Measurements from ENCODE around the gene GLRX3. TPM values are rescaled to one million over a fixed set of nuclear protein-coding genes. Genes with fewer than 3 reads are reported as not detected.

GLRX3 gene
- polyA plus RNA-seq, 1 of the 3 experiments (the other 2 are of a cell fraction), result 93.8 TPM

GRCh38 chr10:130215151-130215930, 79.2 kb downstream of the GLRX3 start:
- Histone ChIP-seq H3K27me3 (ENCODE audit: insufficient read depth) (no peaks in the 10 kb centered on the region), H3K9me2 (no peaks in the 10 kb centered on the region), H3K9me3 (no peaks in the 10 kb centered on the region), H3K4me2 (no peak overlapping the region), H3K4me3 (ENCODE audit: low read depth in 2 of 2, low read length in 1 of 2) (no peak overlapping the region), H3K27ac (ENCODE audit: low read depth in 2 of 2, low read length in 1 of 2) (no peak overlapping the region), H3K9ac (no peak overlapping the region), H2AFZ (ENCODE audit: low read depth) (no peak overlapping the region), H3K4me1 (ENCODE audit: control insufficient read depth in 1 of 2, insufficient read depth in 2 of 2, low read depth in 1 of 2, low read length in 1 of 2) (peaks cover 0 to 11% of the 10 kb centered on the region in 2 experiments; a peak in 1 of 4 replicates), H3F3A (replicated peaks; ENCODE audit: insufficient read depth) (no peaks in the 10 kb centered on the region), H3K36me3 (replicated peaks in 1 of 2; ENCODE audit: control insufficient read depth in 1 of 2, insufficient read depth in 2 of 2, low read length in 1 of 2) (no peaks in the 10 kb centered on the region), H4K20me1 (ENCODE audit: insufficient read depth) (no peaks in the 10 kb centered on the region), H3K79me2 (ENCODE audit: insufficient read depth) (no peaks in the 10 kb centered on the region)
- DNase-seq, result no peak
- WGBS (ENCODE audit: low lambda C conversion rate), result 65% methylated on average over 6 of the region's 13 CpGs
- POLR2A ChIA-PET, result no interaction called here
- no peak for TF ChIP-seq REST (IDR thresholded peaks at IDR 0.05; ENCODE audit: low read depth, low read length)
- CTCF ChIA-PET, result interaction anchor here (0.8 to 1.1 kb wide), 2 partner anchors 20 to 26 kb away, joined by 3 read pairs; no protein-coding TSS in a partner anchor

- ChIA-PET POLR2A (no interaction called here), CTCF (interaction anchor here (0.8 to 1.1 kb wide), 2 partner anchors 19 to 27 kb away, joined by 3 read pairs; no protein-coding TSS in a partner anchor)
- no peaks in the 10 kb centered on the region for H3K9me3 ChIP-seq
Observed at GRCh38 chr10:130215931-130216231, 79.7 kb downstream of the GLRX3 start.

More at GRCh38 chr10:130215931-130216231, 79.7 kb downstream of the GLRX3 start:
- Histone ChIP-seq H3F3A (replicated peaks; ENCODE audit: insufficient read depth) (no peaks in the 10 kb centered on the region), H3K79me2 (ENCODE audit: insufficient read depth) (no peaks in the 10 kb centered on the region), H3K4me1 (ENCODE audit: control insufficient read depth in 1 of 2, insufficient read depth in 2 of 2, low read depth in 1 of 2, low read length in 1 of 2) (peaks cover 0 to 11% of the 10 kb centered on the region in 2 experiments; a peak in 1 of 4 replicates), H4K20me1 (ENCODE audit: insufficient read depth) (no peaks in the 10 kb centered on the region), H2AFZ (ENCODE audit: low read depth) (no peak overlapping the region), H3K4me3 (ENCODE audit: low read depth in 2 of 2, low read length in 1 of 2) (no peak overlapping the region), H3K4me2 (no peak overlapping the region), H3K9me2 (no peaks in the 10 kb centered on the region), H3K27me3 (ENCODE audit: insufficient read depth) (no peaks in the 10 kb centered on the region), H3K27ac (ENCODE audit: low read depth in 2 of 2, low read length in 1 of 2) (no peak overlapping the region), H3K9ac (no peak overlapping the region), H3K36me3 (replicated peaks in 1 of 2; ENCODE audit: control insufficient read depth in 1 of 2, insufficient read depth in 2 of 2, low read length in 1 of 2) (no peaks in the 10 kb centered on the region)
- WGBS (ENCODE audit: low lambda C conversion rate), result 61% methylated on average over 8 of the region's 8 CpGs
- no peak for TF ChIP-seq USF1 (IDR thresholded peaks at IDR 0.05; ENCODE audit: borderline replicate concordance, low read depth)
- no peak for TF ChIP-seq YY1 (IDR thresholded peaks at IDR 0.05; ENCODE audit: low read depth)
- TF ChIP-seq MAX (IDR thresholded peaks at IDR 0.05; ENCODE audit: low read depth), result no peak
- TF ChIP-seq FOXM1 (IDR thresholded peaks at IDR 0.05; ENCODE audit: low read depth), result no peak
- no peak for TF ChIP-seq NFIC (IDR thresholded peaks at IDR 0.05; ENCODE audit: borderline replicate concordance)
- no peak for TF ChIP-seq PBX3 (IDR thresholded peaks at IDR 0.05)
- no peak for TF ChIP-seq SIN3A (IDR thresholded peaks at IDR 0.05; ENCODE audit: borderline replicate concordance, low read depth, low read length)
- no peak for TF ChIP-seq FOXJ3 (CRISPR knock-in tag; IDR thresholded peaks at IDR 0.05)
- no peak for TF ChIP-seq JUND (IDR thresholded peaks at IDR 0.05)
- TF ChIP-seq USF2 (IDR thresholded peaks at IDR 0.05; ENCODE audit: borderline replicate concordance, low read depth, low read length), result no peak
- TF ChIP-seq RXRA (IDR thresholded peaks at IDR 0.05; ENCODE audit: borderline replicate concordance, low read depth), result no peak
- TF ChIP-seq MEF2A (IDR thresholded peaks at IDR 0.05; ENCODE audit: borderline replicate concordance, low read depth), result no peak
- no peak for DNase-seq
